Measurements from ENCODE around the gene HCRT. TPM values are rescaled to one million over a fixed set of nuclear protein-coding genes. Genes with fewer than 3 reads are reported as not detected.
A peak's percentile ranks its signal among the peaks of the same experiment; 100 is the strongest.
"Not testable (repeated sequence)": the region's sequence is repeated elsewhere in the genome, so short reads cannot be mapped to it uniquely, and the experiment has no call there.

Gene HCRT
- total and polyA plus RNA-seq, 4 donors: not detected

DNA sequence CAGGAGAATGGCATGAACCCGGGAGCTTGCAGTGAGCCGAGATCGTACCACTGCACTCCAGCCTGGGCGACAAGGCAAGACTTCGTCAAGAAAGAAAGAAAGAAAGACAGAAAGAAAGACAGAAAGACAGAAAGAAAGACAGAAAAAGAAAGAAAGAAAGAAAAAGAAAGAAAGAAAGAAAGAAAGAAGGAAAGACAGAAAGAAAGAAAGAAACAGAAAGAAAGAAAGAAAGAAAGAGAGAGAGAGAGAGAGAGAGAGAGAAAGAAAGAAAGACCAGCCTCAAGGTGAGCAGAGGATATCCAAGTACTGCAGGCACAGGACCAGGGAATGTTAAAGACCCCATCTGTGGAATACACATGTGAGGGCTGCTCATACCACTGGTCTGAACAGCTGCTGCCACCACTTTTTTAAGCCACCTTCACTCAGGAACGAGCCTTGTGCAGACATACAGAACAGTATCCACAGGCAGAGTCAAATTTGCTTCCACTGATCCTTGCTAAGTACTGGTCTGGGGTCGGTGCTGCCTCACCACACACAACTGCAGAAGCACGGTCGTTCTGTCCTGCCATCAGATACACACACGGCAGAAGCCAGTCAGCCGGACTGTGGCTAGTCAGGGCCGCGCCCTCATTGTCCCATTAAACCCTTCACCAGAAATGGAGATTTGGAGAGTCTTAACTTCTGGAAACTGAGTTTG lies 38.2 kb downstream of the HCRT start:
- H3K27ac ChIP-seq (ENCODE audit: low read depth, low read length): no peak overlapping the region
- H3K27me3 ChIP-seq (ENCODE audit: control insufficient read depth, insufficient read depth, low read length): no peaks in the 10 kb centered on the region
- WGBS (ENCODE audit: insufficient coverage): 92% methylated on average over 8 of the region's 13 CpGs
- H3K9me3 ChIP-seq (ENCODE audit: control insufficient read depth, insufficient read depth, low read length): no peaks in the 10 kb centered on the region
- peaks cover 8% of the 10 kb centered on the region for H3K4me1 ChIP-seq (ENCODE audit: control insufficient read depth, insufficient read depth, low read length)
- no peak overlapping the region for H3K4me3 ChIP-seq (ENCODE audit: low read depth, low read length)
- peaks cover 38% of the 10 kb centered on the region for H3K36me3 ChIP-seq (ENCODE audit: control insufficient read depth, insufficient read depth, low read length)
- DNase-seq (ENCODE audit: low read depth in 4 of 6, low spot score in 6 of 6): no peak

DNA sequence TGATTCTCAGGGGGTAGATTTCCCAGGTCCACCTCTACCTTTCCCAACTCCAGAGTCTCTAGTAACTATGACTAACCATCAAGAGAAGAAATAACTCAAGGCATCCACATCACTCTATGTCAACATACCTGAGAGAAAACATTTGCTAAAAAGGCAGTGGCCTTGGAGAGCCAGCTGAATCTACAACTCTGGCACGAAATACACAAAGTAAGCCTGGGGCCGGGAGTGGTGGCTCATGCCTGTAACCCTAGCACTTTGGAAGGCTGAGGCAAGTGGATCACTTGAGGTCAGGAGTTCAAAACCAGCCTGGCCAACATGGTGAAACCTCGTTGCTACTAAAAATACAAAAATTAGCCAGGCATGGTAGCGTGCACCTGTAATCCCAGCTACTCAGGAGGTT lies 42.1 kb downstream of the HCRT start:
- Histone ChIP-seq H3K36me3 (ENCODE audit: control insufficient read depth, insufficient read depth, low read length) (peaks cover 26% of the 10 kb centered on the region), H3K4me1 (ENCODE audit: control insufficient read depth, insufficient read depth, low read length) (peaks cover 25% of the 10 kb centered on the region)
- H3K9me3 ChIP-seq (ENCODE audit: control insufficient read depth, insufficient read depth, low read length); H3K27me3 ChIP-seq (ENCODE audit: control insufficient read depth, insufficient read depth, low read length); DNase-seq (ENCODE audit: low read depth in 4 of 6, low spot score in 6 of 6); H3K27ac ChIP-seq (ENCODE audit: low read depth, low read length); H3K4me3 ChIP-seq (ENCODE audit: low read depth, low read length): not testable (repeated sequence)
- 96% methylated on average over 4 of the region's 4 CpGs for WGBS (ENCODE audit: insufficient coverage)

DNA sequence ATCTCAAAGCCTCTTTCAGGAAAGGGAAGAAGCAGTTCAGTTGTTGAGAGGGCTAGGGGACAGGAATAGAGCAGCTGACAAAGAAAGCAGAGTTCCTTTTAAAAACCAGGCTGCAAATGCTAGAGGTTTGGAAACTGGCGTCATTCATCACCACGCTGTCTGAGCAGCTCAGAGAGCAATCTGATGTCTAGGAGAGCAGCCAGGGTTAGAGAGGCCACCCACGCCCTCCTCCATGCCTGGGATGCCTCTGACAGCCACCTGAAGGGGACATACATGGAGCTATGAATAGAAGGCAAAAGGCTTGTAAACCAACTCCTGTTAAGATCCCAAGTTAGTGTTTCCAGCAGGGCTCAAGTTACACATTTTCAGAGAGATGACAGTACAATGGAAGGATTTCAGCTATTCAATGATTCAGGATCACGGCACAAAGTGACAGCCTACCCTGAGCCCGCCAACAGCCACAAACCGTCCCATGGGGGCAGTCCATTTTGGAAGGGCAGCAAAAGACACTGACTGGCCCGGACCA lies 42.8 kb downstream of the HCRT start:
- WGBS (ENCODE audit: insufficient coverage): 74% methylated on average over 7 of the region's 7 CpGs
- Histone ChIP-seq H3K27me3 (ENCODE audit: control insufficient read depth, insufficient read depth, low read length) (no peaks in the 10 kb centered on the region), H3K4me3 (ENCODE audit: low read depth, low read length) (no peak overlapping the region), H3K36me3 (ENCODE audit: control insufficient read depth, insufficient read depth, low read length) (peaks cover 19% of the 10 kb centered on the region), H3K9me3 (ENCODE audit: control insufficient read depth, insufficient read depth, low read length) (no peaks in the 10 kb centered on the region), H3K27ac (ENCODE audit: low read depth, low read length) (no peak overlapping the region), H3K4me1 (ENCODE audit: control insufficient read depth, insufficient read depth, low read length) (peaks cover 26% of the 10 kb centered on the region)
- peak in 1 of 6 donors; percentile 15 for DNase-seq (ENCODE audit: low read depth in 4 of 6, low spot score in 6 of 6)

DNA sequence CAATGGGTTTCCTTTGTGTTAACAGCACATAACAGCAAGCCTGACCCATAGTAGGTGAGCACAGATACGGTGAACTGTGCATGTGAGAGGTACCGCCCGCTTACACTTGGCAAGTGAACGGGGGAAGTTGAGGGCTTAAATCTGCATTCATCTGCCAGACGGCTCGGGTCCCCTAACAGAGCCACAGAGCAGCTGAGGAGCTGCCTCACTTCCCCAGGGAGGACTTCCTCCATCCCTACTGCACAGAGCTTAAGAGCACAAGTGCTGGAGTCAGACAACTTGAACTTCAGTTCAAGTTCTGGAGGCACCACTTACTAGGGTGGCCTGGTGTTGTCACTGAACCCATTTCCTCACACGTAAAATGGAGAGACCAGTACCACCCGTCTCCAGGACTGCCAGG lies 43.9 kb downstream of the HCRT start:
- Histone ChIP-seq H3K27me3 (ENCODE audit: control insufficient read depth, insufficient read depth, low read length) (no peaks in the 10 kb centered on the region), H3K27ac (ENCODE audit: low read depth, low read length) (no peak overlapping the region), H3K4me1 (ENCODE audit: control insufficient read depth, insufficient read depth, low read length) (peaks cover 26% of the 10 kb centered on the region), H3K9me3 (ENCODE audit: control insufficient read depth, insufficient read depth, low read length) (no peaks in the 10 kb centered on the region), H3K36me3 (ENCODE audit: control insufficient read depth, insufficient read depth, low read length) (peaks cover 17% of the 10 kb centered on the region), H3K4me3 (ENCODE audit: low read depth, low read length) (no peak overlapping the region)
- no peak for DNase-seq (ENCODE audit: low read depth in 4 of 6, low spot score in 6 of 6)
- WGBS (ENCODE audit: insufficient coverage): 71% methylated on average over 8 of the region's 8 CpGs

DNA sequence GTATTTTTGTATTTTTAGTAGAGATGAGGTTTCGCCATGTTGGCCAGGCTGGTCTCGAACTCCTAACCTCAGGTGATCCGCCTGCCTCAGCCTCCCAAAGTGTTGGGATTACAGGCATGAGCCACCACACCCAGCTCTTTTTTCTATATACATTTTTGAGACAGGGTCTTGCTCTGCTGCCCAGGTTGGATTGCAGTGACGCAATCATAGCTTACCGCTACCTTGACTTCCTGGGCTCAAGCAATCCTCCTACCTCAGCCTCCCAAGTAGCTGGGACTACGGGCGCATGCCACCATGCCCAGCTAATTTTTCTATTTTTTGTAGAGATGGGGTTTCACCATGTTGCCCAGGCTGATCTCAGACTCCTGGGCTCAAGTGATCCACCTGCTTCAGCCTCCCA lies 44.6 kb downstream of the HCRT start:
- Histone ChIP-seq H3K4me1 (ENCODE audit: control insufficient read depth, insufficient read depth, low read length) (peaks cover 26% of the 10 kb centered on the region), H3K36me3 (ENCODE audit: control insufficient read depth, insufficient read depth, low read length) (peaks cover 17% of the 10 kb centered on the region)
- H3K4me3 ChIP-seq (ENCODE audit: low read depth, low read length); H3K27ac ChIP-seq (ENCODE audit: low read depth, low read length); H3K9me3 ChIP-seq (ENCODE audit: control insufficient read depth, insufficient read depth, low read length); H3K27me3 ChIP-seq (ENCODE audit: control insufficient read depth, insufficient read depth, low read length); DNase-seq (ENCODE audit: low read depth in 4 of 6, low spot score in 6 of 6): not testable (repeated sequence)
- 100% methylated on average over 4 of the region's 7 CpGs for WGBS (ENCODE audit: insufficient coverage)

DNA sequence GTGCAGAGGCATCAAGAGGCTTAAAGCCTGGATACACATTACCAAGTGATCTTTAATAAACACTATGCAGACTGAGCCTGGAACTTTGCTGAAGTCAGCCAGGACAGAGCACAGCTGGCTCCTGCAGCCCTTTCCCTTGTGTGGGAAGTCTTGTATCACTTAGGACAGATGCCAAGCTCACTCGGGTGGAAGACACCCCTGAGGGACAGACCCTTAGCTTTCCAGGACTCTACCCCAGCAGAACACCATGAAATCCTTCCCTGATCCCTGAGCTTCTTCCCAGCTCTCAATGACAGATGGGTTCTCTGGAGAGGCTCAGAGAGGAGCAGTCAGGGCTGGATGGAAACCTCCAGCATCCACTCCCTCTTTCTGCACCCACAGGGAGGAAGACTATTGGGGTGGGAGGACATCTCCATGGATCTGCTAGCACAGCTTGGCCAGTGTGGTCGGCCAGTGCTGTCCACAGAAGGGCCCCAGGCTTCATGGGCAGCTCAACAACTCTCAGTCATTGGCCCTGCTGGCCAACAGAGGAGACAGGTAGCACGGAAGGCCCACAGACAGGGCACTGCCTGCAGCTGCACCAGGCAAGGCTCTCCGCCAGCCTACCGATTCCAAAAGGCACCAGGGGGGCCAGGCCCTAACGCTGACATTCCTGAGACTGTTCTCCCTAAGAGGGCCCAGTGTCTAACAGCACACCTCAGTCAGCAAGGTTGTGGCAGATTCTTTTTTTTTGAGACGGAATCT lies 46.3 kb downstream of the HCRT start:
- WGBS (ENCODE audit: insufficient coverage): 84% methylated on average over 6 of the region's 7 CpGs
- H3K4me3 ChIP-seq (ENCODE audit: low read depth, low read length): no peak overlapping the region
- H3K27me3 ChIP-seq (ENCODE audit: control insufficient read depth, insufficient read depth, low read length): no peaks in the 10 kb centered on the region
- DNase-seq (ENCODE audit: low read depth in 4 of 6, low spot score in 6 of 6): no peak
- H3K27ac ChIP-seq (ENCODE audit: low read depth, low read length): no peak overlapping the region
- H3K36me3 ChIP-seq (ENCODE audit: control insufficient read depth, insufficient read depth, low read length): peaks cover 10% of the 10 kb centered on the region
- H3K4me1 ChIP-seq (ENCODE audit: control insufficient read depth, insufficient read depth, low read length): peaks cover 27% of the 10 kb centered on the region
- H3K9me3 ChIP-seq (ENCODE audit: control insufficient read depth, insufficient read depth, low read length): no peaks in the 10 kb centered on the region

DNA sequence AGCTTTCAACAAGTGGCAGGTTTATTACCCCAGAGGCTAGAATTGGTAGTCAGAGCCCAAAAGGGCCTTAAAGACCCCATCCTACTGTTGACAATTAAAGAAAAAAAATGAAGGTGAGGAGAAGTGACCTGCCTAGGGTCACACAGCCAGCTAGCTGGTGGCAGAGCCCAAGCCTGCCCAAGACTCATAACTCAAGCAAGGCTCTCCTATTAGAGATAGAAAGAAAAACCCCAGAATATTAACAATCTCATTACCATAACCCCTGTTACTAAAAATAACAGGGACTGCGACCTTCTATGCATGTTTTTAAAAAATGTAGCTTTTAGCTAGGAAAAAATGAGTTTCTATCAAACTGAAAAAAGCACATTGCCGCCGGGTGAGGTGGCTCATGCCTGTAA lies 48.6 kb downstream of the HCRT start:
- no peak for DNase-seq (ENCODE audit: low read depth in 4 of 6, low spot score in 6 of 6)
- 100% methylated on average over 2 of the region's 3 CpGs for WGBS (ENCODE audit: insufficient coverage)
- no peaks in the 10 kb centered on the region for H3K27me3 ChIP-seq (ENCODE audit: control insufficient read depth, insufficient read depth, low read length)
- H3K4me1 ChIP-seq (ENCODE audit: control insufficient read depth, insufficient read depth, low read length): peaks cover 36% of the 10 kb centered on the region
- peaks cover 3% of the 10 kb centered on the region for H3K36me3 ChIP-seq (ENCODE audit: control insufficient read depth, insufficient read depth, low read length)
- no peak overlapping the region for H3K27ac ChIP-seq (ENCODE audit: low read depth, low read length)
- H3K4me3 ChIP-seq (ENCODE audit: low read depth, low read length): no peak overlapping the region
- no peaks in the 10 kb centered on the region for H3K9me3 ChIP-seq (ENCODE audit: control insufficient read depth, insufficient read depth, low read length)

DNA sequence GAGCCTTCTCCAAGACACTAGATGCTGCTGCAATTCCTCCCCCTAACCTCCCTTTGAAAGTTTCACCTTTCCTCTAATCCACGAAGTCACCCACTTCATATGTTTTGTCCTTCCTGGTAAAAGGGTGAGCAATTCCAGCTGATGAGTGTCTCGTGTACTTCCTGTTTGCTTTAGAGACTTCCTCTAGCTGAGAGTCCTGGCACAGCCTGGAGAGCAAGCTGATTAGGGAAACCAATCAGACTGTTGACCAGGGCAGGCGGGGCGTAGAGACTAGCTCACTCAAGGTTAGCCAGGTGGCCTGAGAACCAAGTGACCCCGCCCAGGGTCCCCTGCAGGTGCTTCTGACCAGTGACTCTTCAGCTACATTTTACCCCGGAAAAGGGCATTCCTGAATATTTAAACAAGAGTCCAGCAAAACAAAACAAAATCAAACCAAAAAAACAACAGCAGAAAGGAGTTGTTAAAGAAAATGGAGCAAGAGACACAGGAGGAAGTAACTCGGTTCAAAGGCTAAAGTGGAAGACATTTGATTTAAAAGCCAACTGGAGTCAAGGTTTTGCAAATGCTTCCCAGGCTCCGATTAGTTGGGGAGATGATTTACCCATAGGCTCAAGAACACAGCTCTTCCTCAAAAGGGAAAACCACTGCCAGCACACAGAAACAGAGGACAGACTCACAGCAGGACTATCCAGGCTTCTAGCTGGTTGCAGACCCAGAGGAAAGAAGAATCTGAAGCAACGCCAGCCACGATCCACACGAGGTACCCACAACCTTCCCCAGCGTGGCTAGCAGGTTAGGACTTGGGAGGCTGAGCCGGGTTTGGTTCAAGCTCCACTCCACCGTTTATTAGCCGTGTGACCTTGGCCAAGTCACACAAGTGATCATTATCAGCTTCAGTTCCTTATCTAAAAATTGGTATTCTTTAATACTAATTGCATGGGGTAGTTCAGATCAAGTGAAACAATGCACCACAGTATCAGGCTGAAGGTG lies 49.3 kb downstream of the HCRT start:
- no peak overlapping the region for H3K27ac ChIP-seq (ENCODE audit: low read depth, low read length)
- peaks cover 7% of the 10 kb centered on the region for H3K36me3 ChIP-seq (ENCODE audit: control insufficient read depth, insufficient read depth, low read length)
- WGBS (ENCODE audit: insufficient coverage): 82% methylated on average over 9 of the region's 15 CpGs
- no peak overlapping the region for H3K4me3 ChIP-seq (ENCODE audit: low read depth, low read length)
- no peaks in the 10 kb centered on the region for H3K27me3 ChIP-seq (ENCODE audit: control insufficient read depth, insufficient read depth, low read length)
- H3K4me1 ChIP-seq (ENCODE audit: control insufficient read depth, insufficient read depth, low read length): peaks cover 43% of the 10 kb centered on the region
- H3K9me3 ChIP-seq (ENCODE audit: control insufficient read depth, insufficient read depth, low read length): no peaks in the 10 kb centered on the region
- DNase-seq (ENCODE audit: low read depth in 4 of 6, low spot score in 6 of 6): no peak

DNA sequence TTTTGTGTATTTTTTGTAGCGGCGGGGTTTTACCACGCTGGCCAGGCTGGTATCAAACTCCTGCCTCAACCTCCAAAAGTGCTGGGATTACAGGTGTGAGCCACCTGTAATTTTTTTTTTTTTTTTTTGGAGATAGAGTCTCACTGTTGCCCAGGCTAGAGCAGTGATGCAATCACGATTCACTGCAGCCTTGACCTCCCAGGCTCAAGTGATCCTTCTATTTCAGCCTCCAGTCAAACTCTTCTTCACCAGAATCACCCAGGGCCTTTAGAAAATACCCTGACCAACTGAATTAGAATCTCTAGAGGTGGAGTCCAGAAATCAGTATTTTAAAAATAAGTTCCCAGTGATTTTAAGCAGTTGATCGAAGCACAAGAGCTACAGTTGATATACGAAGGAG lies 50.1 kb downstream of the HCRT start:
- no peak overlapping the region for H3K27ac ChIP-seq (ENCODE audit: low read depth, low read length)
- H3K4me1 ChIP-seq (ENCODE audit: control insufficient read depth, insufficient read depth, low read length): peaks cover 51% of the 10 kb centered on the region
- no peaks in the 10 kb centered on the region for H3K27me3 ChIP-seq (ENCODE audit: control insufficient read depth, insufficient read depth, low read length)
- DNase-seq (ENCODE audit: low read depth in 4 of 6, low spot score in 6 of 6): no peak
- H3K4me3 ChIP-seq (ENCODE audit: low read depth, low read length): no peak overlapping the region
- H3K9me3 ChIP-seq (ENCODE audit: control insufficient read depth, insufficient read depth, low read length): no peaks in the 10 kb centered on the region
- H3K36me3 ChIP-seq (ENCODE audit: control insufficient read depth, insufficient read depth, low read length): peaks cover 13% of the 10 kb centered on the region
- WGBS (ENCODE audit: insufficient coverage): 92% methylated on average over 2 of the region's 6 CpGs
